ENCODE data around the gene RPS26. TPM values are rescaled to one million over a fixed set of nuclear protein-coding genes. Genes with fewer than 3 reads are reported as not detected.
"Not testable (repeated sequence)": the region's sequence is repeated elsewhere in the genome, so short reads cannot be mapped to it uniquely, and the experiment has no call there.

The RPS26 gene
- total RNA-seq, 4 donors from 2014 or later: 381 to 1,639 (median 1,040) TPM

- H3K9me3 ChIP-seq: no peaks in the 10 kb centered on the region
- H3K4me1 ChIP-seq: no peaks in the 10 kb centered on the region
- no peaks in the 10 kb centered on the region for H3K27me3 ChIP-seq
- no peaks in the 10 kb centered on the region for H3K36me3 ChIP-seq
- H3K4me3 ChIP-seq: no peak overlapping the region
- DNase-seq: no peak
- TF ChIP-seq CTCF (IDR thresholded peaks at IDR 0.05) (no peak), POLR2A (IDR thresholded peaks at IDR 0.05) (no peak)
- intact Hi-C loops (cut with DNase I): no loop called here
- H3K27ac ChIP-seq: no peak overlapping the region
Observed at GRCh38 chr12:56062996-56063395, 21.3 kb downstream of the RPS26 start.

- intact Hi-C loops (cut with DNase I): no loop called here
- Histone ChIP-seq H3K4me1 (no peaks in the 10 kb centered on the region), H3K27ac (no peak overlapping the region), H3K4me3 (no peak overlapping the region), H3K9me3 (no peaks in the 10 kb centered on the region), H3K27me3 (no peaks in the 10 kb centered on the region), H3K36me3 (no peaks in the 10 kb centered on the region)
- no peak for DNase-seq
- TF ChIP-seq CTCF (IDR thresholded peaks at IDR 0.05): no peak
- TF ChIP-seq POLR2A (IDR thresholded peaks at IDR 0.05): no peak
- WGBS, 2 donors: 49 to 51% methylated on average over 4 of the region's 4 CpGs
Observed at GRCh38 chr12:56071648-56072047, 29.9 kb downstream of the RPS26 start.

- WGBS, 2 donors: 78 to 82% methylated on average over 5 of the region's 5 CpGs
Observed at GRCh38 chr12:56074396-56074795, 32.7 kb downstream of the RPS26 start.

GRCh38 chr12:56077966-56078365 is 36.2 kb downstream of the RPS26 start:
- DNase-seq; H3K36me3 ChIP-seq; H3K9me3 ChIP-seq; intact Hi-C loops (cut with DNase I); H3K4me3 ChIP-seq: not testable (repeated sequence)
- 77 to 94% methylated on average over 8 to 9 of the region's 9 CpGs for WGBS, 2 donors
- Histone ChIP-seq H3K4me1 (peaks cover 4 to 49% (median 6%) of the 10 kb centered on the region in 3 donors), H3K27me3 (peaks cover 0 to 12% (median 0%) of the 10 kb centered on the region in 4 donors), H3K27ac (peak overlapping the region in 2 of 4 donors; percentile 91 to 99)

More at GRCh38 chr12:56074396-56074795, 32.7 kb downstream of the RPS26 start:
- H3K4me1 ChIP-seq: peaks cover 0 to 15% (median 0%) of the 10 kb centered on the region in 3 donors
- TF ChIP-seq CTCF (IDR thresholded peaks at IDR 0.05) (no peak), POLR2A (IDR thresholded peaks at IDR 0.05) (no peak)
- no peaks in the 10 kb centered on the region for H3K36me3 ChIP-seq
- intact Hi-C loops (cut with DNase I): no loop called here
- no peaks in the 10 kb centered on the region for H3K27me3 ChIP-seq
- no peak overlapping the region for H3K4me3 ChIP-seq
- DNase-seq: no peak
- H3K9me3 ChIP-seq: no peaks in the 10 kb centered on the region
- H3K27ac ChIP-seq: no peak overlapping the region

- Histone ChIP-seq H3K36me3 (peaks cover 0 to 15% (median 0%) of the 10 kb centered on the region in 3 donors), H3K9me3 (no peaks in the 10 kb centered on the region), H3K27me3 (peaks cover 0 to 12% (median 0%) of the 10 kb centered on the region in 4 donors), H3K4me3 (peak overlapping the region in 2 of 4 donors; percentile 67 to 81), H3K4me1 (peaks cover 4 to 53% (median 6%) of the 10 kb centered on the region in 3 donors), H3K27ac (peak overlapping the region; percentile 90 to 99 (median 94))
- no peak for DNase-seq
- TF ChIP-seq POLR2A (IDR thresholded peaks at IDR 0.05): no peak
- TF ChIP-seq CTCF (IDR thresholded peaks at IDR 0.05): no peak
- intact Hi-C loops (cut with DNase I): no loop called here
- whole genome bisulfite sequencing, 2 donors: 80 to 100% methylated on average over 1 of the region's 1 CpG
Observed at GRCh38 chr12:56078427-56078826, 36.7 kb downstream of the RPS26 start.

Measured in esophagus squamous epithelium (tissue), 5 donors.